Thyroid gland (tissue), 4 donors: ENCODE measurements around the gene PDE4B. TPM values are rescaled to one million over a fixed set of nuclear protein-coding genes. Genes with fewer than 3 reads are reported as not detected.

Experiments used
- DNase-seq, 2 donors: peaks; one replicate each; pipeline ENCODE4 v3.0.0-alpha.2; 2019
- H3K27ac ChIP-seq, 3 donors: fragments of 200-600 bp; sonication (generic); 1 replicate in 2 of 3; 2 replicates in 1 of 3; pipeline ENCODE4 v1.5.1; 2016 to 2019; ENCODE audit warnings: mild to moderate bottlenecking in 1 of 3, moderate library complexity in 1 of 3
- H3K27me3 ChIP-seq: fragments of 200-600 bp; sonication (generic); one replicate; pipeline ENCODE4 v1.5.1; 2019
- H3K36me3 ChIP-seq, 2 donors: fragments of 200-600 bp; sonication (generic); one replicate each; pipeline ENCODE4 v1.5.1; 2016 to 2019
- H3K4me1 ChIP-seq, 2 donors: fragments of 200-600 bp; sonication (generic); one replicate each; pipeline ENCODE4 v1.5.1; 2017 to 2019
- H3K4me3 ChIP-seq, 3 donors: fragments of 200-600 bp; sonication (generic); replicated peaks in 1 of 3; 1 replicate in 2 of 3; 2 replicates in 1 of 3; pipeline ENCODE4 v1.5.1; 2016; ENCODE audit warnings: mild to moderate bottlenecking in 1 of 3
- H3K9me3 ChIP-seq: fragments of 200-600 bp; sonication (generic); one replicate; pipeline ENCODE4 v1.5.1; 2017
- POLR2A ChIP-seq, 2 donors: fragments of 450-650 bp; IDR thresholded peaks; one replicate each; pipeline ENCODE4 v1.6.1; 2017; ENCODE audit warnings: antibody characterized with exemption in 2 of 2, mild to moderate bottlenecking in 2 of 2, moderate library complexity in 1 of 2
- WGBS, 2 donors: methylation state at CpG; one replicate each; pipeline ENCODE4 v1.1.5; 2017; 5-methylcytosine and 5-hydroxymethylcytosine counted together
- intact Hi-C: fragments of 100-400 bp; cut with DNase I; formaldehyde crosslinking; loops from one replicate; pipeline ENCODE4 v1.15.1; 2023
- total RNA-seq, 4 donors: library from RNA; depleted of rRNA; stranded (reverse); fragments of >200 nt; gene quantifications; one replicate each; pipeline ENCODE4 v1.2.3, GENCODE V29; 2016
- TF ChIP-seq, protein P1 (sequence below), 6 experiments: fragments of 200-600 bp in 3 of 6; fragments of 450-650 bp in 3 of 6; sonication (generic) in 3 of 6; IDR thresholded peaks; one replicate each; pipeline ENCODE4 v1.5.1; 2016 to 2019; ENCODE audit warnings: antibody characterized with exemption in 6 of 6, mild to moderate bottlenecking in 2 of 6, inconsistent platforms in 1 of 6, moderate library complexity in 1 of 6

The PDE4B gene
- total RNA-seq, 4 donors from 2014 or later: 9.6 to 21.3 (median 15.0) TPM

DNA sequence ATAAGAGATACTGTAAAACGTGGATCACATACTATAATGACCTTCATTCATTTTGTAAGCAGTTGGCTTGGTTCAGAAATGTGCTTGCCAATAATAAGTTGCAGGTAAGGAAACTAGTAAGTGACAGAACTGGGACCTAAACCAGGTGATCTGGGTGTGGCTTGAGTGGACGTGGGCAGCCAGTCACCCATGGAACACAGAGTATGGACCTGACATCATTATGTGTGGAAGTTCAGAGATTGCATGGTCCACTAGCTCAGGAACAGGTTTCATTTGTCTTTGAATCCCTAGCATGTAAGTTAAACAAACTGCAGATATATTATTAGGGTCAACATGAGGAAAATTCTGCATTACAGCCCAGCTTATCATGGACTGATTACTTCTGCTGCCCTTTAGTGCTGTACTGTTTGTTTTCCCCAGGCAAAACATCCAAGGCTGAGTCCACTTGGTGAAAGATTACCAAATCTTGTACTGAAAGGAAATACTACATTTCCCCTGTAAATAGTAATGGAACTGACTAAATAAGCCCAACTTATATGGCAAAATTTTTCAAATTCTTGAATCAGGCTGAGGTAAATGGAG lies 414.0 kb downstream of the PDE4B start:
- H3K27ac ChIP-seq: no peak overlapping the region
- TF ChIP-seq, protein P1, sequence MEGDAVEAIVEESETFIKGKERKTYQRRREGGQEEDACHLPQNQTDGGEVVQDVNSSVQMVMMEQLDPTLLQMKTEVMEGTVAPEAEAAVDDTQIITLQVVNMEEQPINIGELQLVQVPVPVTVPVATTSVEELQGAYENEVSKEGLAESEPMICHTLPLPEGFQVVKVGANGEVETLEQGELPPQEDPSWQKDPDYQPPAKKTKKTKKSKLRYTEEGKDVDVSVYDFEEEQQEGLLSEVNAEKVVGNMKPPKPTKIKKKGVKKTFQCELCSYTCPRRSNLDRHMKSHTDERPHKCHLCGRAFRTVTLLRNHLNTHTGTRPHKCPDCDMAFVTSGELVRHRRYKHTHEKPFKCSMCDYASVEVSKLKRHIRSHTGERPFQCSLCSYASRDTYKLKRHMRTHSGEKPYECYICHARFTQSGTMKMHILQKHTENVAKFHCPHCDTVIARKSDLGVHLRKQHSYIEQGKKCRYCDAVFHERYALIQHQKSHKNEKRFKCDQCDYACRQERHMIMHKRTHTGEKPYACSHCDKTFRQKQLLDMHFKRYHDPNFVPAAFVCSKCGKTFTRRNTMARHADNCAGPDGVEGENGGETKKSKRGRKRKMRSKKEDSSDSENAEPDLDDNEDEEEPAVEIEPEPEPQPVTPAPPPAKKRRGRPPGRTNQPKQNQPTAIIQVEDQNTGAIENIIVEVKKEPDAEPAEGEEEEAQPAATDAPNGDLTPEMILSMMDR (IDR thresholded peaks at IDR 0.05): no peak
- no peak for TF ChIP-seq POLR2A (IDR thresholded peaks at IDR 0.05)
- H3K4me3 ChIP-seq: no peak overlapping the region
- H3K4me1 ChIP-seq: no peaks in the 10 kb centered on the region
- H3K36me3 ChIP-seq: no peaks in the 10 kb centered on the region
- intact Hi-C loops: no loop called here
- 51 to 53% methylated on average over 2 of the region's 2 CpGs for WGBS, 2 donors
- peak in 1 of 2 donors; percentile 6 for DNase-seq
- H3K9me3 ChIP-seq: no peaks in the 10 kb centered on the region
- no peaks in the 10 kb centered on the region for H3K27me3 ChIP-seq

DNA sequence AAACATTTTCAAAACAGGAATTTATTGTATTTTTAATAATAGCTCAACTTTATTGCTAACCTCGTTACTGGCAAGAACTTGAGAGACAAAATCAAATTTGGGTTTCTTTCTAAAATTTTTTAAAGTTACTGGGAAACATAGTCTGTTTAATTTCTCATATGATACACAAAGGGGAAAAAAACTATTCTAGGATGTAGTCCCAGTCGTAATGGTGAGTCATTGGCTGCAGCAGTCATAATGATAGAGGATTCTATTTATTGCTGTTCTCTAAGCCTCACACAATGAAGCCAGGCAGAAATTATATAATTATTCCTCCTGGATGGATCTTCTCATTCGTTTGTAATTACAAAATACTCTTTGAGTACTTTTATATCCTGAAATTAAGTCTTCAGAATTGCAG lies 414.8 kb downstream of the PDE4B start:
- 58 to 60% methylated on average over 3 of the region's 3 CpGs for WGBS, 2 donors
- Histone ChIP-seq H3K27me3 (no peaks in the 10 kb centered on the region), H3K36me3 (no peaks in the 10 kb centered on the region), H3K4me1 (no peaks in the 10 kb centered on the region), H3K27ac (no peak overlapping the region), H3K4me3 (no peak overlapping the region), H3K9me3 (no peaks in the 10 kb centered on the region)
- TF ChIP-seq, protein P1 (IDR thresholded peaks at IDR 0.05): no peak
- TF ChIP-seq POLR2A (IDR thresholded peaks at IDR 0.05): no peak
- intact Hi-C loops: no loop called here
- DNase-seq: no peak

DNA sequence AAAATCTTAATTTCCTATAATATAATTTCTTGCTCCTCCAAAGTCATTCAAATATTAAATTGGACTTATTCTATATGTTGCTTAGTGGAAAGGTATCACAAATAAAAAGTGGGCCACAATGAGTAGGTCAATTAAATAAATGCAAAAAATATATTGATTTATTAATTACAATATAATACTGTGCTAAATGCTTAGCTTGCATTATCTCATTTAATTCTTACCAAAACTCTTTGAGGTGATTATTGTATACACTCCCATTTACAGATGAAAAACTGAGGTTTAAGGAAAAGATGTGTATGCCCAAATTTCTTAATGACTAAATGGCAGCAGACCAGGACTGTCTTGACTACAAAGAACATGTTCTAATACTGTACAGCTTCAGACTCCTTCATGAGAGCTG lies 415.9 kb downstream of the PDE4B start:
- Histone ChIP-seq H3K4me3 (no peak overlapping the region), H3K27ac (no peak overlapping the region), H3K9me3 (no peaks in the 10 kb centered on the region), H3K4me1 (no peaks in the 10 kb centered on the region), H3K27me3 (no peaks in the 10 kb centered on the region), H3K36me3 (no peaks in the 10 kb centered on the region)
- intact Hi-C loops: no loop called here
- DNase-seq: no peak
- no peak for TF ChIP-seq POLR2A (IDR thresholded peaks at IDR 0.05)
- TF ChIP-seq, protein P1 (IDR thresholded peaks at IDR 0.05): no peak

DNA sequence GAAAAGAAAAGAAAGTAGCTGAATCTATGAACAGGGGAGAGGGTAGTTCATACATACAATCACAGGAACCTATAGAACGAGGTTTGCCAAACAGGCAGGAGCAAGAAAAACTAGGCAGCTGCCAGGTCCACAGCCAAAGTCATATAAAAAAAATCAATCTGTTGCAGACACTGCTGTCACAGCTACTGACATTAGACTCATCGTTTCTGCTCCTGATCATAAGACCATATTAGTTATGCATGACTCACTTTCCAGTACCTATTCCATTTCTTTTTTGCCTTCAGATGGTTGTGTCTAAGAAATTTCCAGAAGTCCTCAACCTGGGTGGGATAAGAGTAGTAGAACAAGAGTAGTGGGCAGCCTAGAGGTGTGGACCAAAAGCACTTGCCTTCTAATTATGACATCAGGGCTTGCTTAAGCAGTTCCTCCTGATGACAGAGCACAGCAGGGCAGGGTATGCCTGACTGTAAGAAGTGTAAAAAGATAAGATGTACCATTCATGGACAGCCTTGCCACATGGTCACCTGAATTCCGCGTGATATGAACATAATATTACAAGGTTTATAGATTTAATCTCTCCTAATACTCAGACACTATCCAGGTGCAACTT lies 418.0 kb downstream of the PDE4B start:
- no peak for DNase-seq
- intact Hi-C loops: no loop called here
- TF ChIP-seq POLR2A (IDR thresholded peaks at IDR 0.05): no peak
- 79 to 81% methylated on average over 4 of the region's 4 CpGs for WGBS, 2 donors
- Histone ChIP-seq H3K27me3 (no peaks in the 10 kb centered on the region), H3K36me3 (no peaks in the 10 kb centered on the region), H3K27ac (no peak overlapping the region), H3K4me3 (no peak overlapping the region), H3K4me1 (no peaks in the 10 kb centered on the region), H3K9me3 (no peaks in the 10 kb centered on the region)

DNA sequence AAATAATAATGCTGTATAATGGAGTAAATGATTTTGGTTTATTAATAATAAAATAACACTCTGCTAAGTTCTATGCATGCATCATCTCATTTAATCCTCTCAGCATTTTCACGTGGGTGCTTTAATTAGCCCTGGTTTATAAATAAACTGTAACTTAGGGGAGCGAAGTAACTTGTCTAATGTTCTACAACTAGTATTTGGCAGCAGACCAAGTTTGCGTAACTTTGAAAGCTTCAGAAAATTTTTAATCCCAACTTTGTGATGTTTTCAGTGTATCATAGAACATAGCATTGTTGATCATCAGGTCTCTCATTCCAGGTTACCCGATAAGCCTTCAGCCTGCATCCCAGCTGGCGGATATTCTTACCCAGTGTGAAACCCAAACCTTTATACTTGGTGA lies 418.8 kb downstream of the PDE4B start:
- intact Hi-C loops: no loop called here
- WGBS, 2 donors: 90 to 91% methylated on average over 5 of the region's 5 CpGs
- no peaks in the 10 kb centered on the region for H3K4me1 ChIP-seq
- DNase-seq: no peak
- H3K27me3 ChIP-seq: no peaks in the 10 kb centered on the region
- no peak overlapping the region for H3K27ac ChIP-seq
- H3K36me3 ChIP-seq: no peaks in the 10 kb centered on the region
- no peaks in the 10 kb centered on the region for H3K9me3 ChIP-seq
- TF ChIP-seq, protein P1 (IDR thresholded peaks at IDR 0.05): no peak
- no peak for TF ChIP-seq POLR2A (IDR thresholded peaks at IDR 0.05)
- no peak overlapping the region for H3K4me3 ChIP-seq
